ENCODE results near the gene FBXO11.

DNA sequence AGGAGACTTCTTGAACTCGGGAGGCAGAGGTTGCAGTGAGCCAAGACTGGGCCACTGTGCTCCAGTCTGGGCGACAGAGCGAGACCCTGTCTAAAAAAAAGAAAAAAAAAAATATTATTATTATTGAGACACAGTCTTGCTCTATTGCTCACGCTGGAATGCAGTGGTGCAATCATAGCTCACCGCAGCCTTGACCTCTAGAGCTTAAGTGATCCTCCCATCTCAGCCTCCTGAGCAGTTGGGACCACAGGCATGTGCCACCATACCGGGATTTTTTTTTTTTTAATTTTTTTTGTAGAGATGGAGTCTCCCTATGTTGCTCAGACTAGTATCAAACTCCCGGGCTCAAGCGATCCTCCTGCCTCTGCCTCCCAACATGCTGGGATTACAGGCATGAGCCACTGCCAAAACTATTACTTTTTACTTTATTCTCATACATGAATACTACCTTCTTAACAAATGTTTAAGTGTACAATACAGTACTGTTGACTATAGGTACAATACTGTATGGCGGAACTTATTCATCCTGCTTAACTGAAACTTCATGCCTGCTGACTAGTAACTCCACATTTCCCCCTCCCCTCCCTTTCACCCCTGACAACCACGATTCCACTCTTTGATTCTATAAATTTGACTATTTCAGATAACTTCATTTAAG, 15.5 kb downstream of the FBXO11 start:
- no peak for TF ChIP-seq YY1 (IDR thresholded peaks at IDR 0.05; ENCODE audit: low read depth)
- TF ChIP-seq RAD21 (IDR thresholded peaks at IDR 0.05; ENCODE audit: low read depth): no peak
- no peak for TF ChIP-seq TAF1 (IDR thresholded peaks at IDR 0.05; ENCODE audit: low read depth)
- TF ChIP-seq, protein P1, sequence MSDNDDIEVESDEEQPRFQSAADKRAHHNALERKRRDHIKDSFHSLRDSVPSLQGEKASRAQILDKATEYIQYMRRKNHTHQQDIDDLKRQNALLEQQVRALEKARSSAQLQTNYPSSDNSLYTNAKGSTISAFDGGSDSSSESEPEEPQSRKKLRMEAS (IDR thresholded peaks at IDR 0.05): no peak
- no peak for TF ChIP-seq TCF12 (IDR thresholded peaks at IDR 0.05; ENCODE audit: low read depth)
- TF ChIP-seq EP300 (IDR thresholded peaks at IDR 0.05; ENCODE audit: borderline replicate concordance): no peak

Data from Ishikawa (cell line).